Iris pigment epithelial cell (primary cell): ENCODE results near the gene IFTAP.
A peak's percentile ranks its signal among the peaks of the same experiment; 100 is the strongest.
"Not testable (repeated sequence)": the region's sequence is repeated elsewhere in the genome, so short reads cannot be mapped to it uniquely, and the experiment has no call there.

Experiments
- DNase-seq: peaks from one replicate; pipeline ENCODE4 v3.0.0-alpha.2; 2011; ENCODE audit warnings: low read depth

IFTAP gene, protein sequence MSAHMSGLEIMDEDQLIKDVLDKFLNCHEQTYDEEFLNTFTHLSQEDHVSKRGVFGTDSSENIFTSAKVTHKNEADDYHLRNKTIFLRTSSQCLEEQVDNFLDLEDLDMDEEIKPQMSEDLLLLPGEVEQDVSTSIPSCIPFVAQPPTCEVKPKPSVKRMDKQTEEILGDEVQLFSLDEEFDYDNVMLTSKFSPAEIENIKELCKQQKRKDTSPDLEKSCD

DNA sequence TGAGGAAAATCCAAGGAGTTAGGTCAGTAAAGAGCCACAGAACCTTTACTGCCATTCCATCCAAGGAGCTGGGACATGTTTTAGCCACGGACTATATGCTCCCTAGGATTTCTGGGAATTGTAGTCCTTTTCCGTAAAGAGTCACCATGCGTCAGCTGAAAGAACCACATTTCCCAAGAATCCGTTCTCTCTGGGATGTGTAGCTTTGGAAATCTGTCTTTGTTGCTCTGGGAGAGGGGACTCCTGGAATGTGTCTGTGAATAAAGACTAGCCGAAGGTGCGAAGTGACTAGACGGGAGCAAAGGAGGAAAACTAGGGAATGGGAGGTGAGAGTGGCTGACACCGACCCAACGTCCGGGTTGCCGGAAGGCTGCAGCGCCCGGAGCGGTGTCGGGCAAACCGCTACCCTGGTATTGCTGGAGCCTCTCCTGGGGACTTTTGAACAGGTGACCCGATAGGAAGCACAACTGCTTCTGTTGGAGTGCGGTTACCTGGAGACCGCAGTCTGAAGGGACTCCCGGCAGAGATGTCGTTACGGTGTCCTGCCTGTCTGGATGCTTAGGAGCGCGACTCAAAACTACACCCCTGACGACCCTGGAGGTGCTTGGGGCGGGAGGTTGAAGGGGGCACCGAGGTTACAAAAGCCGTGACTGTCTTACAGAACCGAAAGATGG, at the start of gene IFTAP:
IFTAP (plus strand) TSS at position 187 of the 674 bp plus-strand sequence. CDS start 15,602 bp downstream, outside the sequence.
- DNase-seq = peak; percentile 93

DNA sequence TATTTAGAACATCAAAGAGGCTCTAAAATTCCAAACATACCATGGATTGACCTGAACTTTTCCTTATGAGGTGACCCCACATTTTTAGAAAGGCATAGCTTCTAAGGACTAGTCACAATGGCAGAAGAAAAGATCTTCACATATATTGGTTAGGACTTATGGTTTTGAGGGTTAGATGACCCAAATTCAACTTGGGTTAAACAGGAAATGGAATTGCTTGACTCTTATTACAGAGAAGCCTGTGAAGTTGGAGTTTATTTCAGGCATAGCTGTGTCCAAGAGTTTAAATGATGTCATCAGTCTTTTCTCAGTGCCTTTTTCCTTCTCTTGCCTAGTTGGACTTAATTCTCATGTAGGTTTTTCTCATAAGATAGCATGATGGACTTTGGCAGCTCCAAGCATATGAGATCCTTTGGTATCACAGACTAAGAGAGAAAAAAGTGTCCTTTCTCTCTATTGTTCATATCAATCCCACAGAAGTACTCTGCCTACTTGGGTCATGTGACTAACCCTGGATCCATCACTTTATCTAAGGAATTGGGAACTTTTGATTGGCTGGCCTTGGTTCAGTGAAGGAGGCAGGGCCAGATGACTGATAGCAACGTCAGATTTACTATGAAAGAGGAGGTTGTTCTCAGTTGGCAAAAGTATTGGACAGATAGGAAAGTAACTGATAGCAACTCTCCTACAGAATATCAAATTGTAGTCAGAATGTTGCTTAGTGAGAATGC, 43.8 kb upstream of the IFTAP start:
- DNase-seq = no peak

DNA sequence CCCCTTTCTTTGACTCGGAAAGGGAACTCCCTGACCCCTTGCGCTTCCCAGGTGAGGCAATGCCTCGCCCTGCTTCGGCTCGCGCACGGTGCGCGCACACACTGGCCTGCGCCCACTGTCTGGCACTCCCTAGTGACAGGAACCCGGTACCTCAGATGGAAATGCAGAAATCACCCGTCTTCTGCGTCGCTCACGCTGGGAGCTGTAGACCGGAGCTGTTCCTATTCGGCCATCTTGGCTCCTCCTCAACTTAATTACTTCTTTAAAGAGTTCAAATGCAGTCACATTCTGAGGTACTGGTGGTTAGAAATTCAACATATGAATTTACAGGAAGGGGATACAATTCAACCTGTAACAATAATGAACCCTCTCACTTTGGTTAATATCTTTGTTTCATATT, 36.9 kb upstream of the IFTAP start:
- DNase-seq = not testable (repeated sequence)

DNA sequence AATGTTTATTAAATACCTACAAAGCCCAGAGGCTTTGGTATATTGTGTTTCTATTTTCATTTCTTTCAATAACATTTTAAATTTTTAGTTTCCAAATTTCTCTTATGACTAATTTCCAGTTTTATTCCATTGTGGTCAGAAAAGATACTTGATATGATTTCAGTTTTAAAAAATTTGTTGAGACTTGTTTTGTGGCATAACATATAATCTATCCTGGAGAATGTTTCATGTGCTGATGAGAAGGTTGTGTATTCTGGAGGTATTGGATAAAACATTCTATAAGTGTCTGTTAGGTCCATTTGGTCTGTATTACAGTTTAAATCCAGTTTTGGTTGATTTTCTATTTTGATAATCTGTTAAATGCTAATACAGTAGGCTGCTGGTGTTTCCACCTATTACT, 36.3 kb upstream of the IFTAP start:
- no peak for DNase-seq

DNA sequence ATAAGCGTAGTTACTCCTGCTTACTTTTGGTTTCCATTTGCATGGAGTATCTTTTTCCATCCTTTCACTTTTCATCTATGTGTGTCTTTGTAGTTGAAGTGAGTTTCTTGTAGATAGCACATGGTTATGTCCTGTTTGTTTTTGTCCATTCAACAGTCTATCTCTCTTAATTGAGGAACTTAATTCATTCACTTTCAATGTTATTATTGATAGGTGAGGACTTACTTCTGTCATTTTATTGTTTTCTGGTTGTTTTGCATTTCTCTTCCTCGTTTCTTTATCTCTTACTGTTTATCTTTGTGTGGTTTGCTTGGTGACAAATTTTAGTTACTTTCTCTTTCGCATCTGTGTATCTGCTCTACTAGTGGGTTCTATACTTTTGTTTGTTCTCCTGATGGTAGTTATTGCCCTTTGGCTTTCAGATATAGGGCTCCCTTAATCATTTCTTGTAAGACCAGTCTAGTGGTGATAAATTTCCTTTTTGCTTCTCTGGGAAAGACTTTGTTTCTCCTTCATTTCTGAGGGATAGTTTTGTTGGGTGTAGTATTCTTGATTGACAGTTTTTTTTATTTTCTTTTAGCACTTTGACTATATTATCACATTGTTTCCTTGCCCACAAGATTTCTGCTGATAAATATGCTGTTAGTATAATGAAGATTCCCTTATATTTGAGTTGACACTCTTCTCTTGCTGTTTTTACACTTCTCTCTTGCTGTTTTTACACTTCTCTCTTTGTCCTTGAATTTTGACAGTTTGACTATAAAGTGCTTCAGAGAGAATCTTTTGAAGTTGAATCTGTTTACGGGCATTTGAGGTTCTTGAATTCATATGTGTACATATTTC, 35.5 kb upstream of the IFTAP start:
- no peak for DNase-seq

DNA sequence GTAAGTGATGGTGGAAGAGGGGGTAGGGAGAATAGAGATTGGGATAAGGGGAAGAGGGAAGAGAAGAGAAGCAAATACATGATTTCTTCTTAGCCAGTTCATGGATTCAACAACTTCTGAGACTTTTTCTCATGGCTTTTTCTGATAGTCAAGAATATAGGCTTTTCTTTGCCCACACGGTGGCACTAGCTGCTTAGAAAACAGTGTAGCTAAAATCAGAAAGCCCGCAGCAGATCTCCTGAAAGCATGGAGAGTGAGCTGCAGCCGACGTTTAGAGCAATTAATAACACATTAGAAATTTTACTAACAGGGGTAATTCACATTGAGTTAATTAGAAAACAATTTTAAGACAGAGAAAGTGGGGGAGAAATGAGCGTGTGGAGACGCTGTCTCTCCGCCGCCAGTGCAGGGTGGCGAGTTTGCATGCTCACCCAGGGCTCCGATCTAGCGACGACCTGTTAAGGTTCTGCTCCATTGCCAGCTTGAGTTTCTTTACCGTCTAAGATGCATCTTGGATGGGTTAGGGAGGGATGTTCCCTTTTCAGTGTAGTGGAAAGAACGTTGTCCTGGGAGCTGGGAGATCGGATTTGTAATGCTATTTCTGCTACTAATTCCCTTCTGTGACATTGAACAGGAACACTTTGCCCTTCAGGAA, 29.8 kb upstream of the IFTAP start:
- peak; percentile 65 for DNase-seq

DNA sequence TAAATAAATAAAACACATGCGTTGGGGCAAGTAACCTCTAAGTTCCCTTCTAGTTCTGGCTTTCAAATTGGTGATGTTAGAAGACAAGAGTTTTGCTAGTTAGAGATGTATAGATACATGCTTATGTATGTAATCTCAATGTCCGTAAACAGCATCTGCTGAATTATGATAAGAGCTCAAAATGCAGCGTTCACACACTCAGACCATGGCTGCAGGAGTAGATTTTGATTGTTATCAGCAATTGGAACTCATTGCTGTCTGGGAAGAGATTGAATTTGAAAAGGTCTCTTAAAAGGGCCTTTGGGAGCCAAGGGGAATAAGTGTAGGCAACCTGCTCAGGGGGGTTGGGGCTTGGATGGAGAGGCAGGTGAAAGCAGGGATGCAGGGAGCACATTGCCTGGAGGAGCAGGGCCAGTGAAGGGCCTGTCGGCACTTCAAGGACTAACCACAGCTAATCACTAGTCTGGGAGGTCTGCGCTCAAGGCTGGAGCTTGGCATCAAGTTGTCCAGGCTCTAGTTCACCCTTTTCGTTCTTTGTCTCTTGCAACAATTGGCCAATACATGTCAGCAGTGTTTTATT, 29.2 kb upstream of the IFTAP start:
- DNase-seq = no peak

DNA sequence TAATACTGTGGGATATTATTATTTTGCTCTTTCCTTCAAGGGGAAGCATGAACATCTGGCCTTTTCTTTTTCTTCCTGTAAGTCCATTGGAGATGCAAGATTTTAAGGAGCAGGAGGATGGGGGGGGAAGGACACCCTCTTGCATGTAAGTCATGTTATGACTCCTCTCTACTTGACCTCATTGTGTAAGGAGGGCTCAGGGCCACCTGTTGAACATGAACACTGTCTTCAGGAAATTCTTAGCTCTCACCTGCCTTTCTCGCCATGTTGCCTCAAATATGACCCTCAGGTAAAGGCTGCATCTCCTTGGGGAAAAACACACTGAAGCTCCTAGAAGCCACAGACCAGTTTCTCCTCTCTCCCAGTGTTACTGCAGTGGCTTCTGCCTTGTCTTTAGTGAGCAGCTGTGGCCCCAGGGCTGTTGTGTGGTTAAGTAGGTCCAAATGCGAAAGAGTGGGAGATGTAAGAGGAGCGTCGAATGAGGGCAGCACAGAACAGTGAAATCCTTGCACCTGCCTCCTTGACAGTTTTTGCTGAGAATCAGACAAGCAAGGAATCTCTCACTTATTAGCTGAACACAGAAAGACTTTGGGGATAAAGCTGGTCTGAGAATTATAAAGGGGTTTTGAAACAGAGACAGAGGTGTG, 27.8 kb upstream of the IFTAP start:
- DNase-seq = no peak

DNA sequence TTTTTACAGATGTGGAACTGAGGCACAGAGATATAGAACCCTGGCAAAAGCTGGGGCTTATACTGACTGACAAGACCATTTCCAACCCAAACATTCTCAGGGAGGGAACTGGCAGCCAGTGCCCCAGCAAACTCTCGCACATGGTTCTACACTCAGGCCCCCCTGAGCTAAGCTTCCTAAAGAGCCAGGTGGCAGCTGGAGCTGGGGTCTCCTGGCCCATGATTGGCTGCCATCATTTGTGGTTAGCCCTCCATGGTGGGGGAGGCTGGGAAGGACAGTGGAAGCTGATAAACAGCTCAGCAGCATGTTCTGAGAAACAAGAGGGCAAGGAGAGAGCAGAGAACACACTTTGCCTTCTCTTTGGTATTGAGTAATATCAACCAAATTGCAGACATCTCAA, 26.6 kb upstream of the IFTAP start, which contains the start of gene RAG1:
RAG1 (plus strand) TSS at position 314 of the 400 bp plus-strand sequence. CDS start 5,298 bp downstream, outside the sequence.
- DNase-seq = no peak

DNA sequence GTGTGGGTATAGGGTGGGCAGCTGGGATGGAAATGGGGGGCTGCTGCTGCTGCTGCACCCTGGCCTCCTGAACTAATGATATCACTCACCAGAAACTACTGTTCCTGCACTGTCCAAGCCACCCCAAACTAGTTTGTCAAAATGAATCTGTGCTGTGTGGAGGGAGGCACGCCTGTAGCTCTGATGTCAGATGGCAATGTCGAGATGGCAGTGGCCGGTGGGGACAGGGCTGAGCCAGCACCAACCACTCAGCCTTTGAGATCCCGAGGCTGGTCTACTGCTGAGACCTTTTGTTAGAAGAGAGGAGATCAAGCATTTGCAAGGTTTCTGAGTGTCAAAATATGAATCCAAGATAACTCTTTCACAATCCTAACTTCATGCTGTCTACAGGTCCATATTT, 25.2 kb upstream of the IFTAP start:
- DNase-seq = no peak

DNA sequence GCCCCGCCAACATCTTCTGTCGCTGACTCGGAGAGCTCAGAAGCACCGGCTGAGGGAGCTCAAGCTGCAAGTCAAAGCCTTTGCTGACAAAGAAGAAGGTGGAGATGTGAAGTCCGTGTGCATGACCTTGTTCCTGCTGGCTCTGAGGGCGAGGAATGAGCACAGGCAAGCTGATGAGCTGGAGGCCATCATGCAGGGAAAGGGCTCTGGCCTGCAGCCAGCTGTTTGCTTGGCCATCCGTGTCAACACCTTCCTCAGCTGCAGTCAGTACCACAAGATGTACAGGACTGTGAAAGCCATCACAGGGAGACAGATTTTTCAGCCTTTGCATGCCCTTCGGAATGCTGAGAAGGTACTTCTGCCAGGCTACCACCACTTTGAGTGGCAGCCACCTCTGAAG, 19.8 kb upstream of the IFTAP start:
- DNase-seq = no peak

DNA sequence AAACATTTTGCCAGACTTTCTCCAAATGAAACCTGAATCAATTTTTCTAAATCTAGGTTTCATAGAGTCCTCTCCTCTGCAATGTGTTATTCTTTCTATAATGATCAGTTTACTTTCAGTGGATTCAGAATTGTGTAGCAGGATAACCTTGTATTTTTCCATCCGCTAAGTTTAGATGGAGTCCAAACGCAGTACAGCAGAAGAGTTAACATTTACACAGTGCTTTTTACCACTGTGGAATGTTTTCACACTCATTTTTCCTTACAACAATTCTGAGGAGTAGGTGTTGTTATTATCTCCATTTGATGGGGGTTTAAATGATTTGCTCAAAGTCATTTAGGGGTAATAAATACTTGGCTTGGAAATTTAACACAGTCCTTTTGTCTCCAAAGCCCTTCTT, 16.9 kb upstream of the IFTAP start:
- DNase-seq = no peak

DNA sequence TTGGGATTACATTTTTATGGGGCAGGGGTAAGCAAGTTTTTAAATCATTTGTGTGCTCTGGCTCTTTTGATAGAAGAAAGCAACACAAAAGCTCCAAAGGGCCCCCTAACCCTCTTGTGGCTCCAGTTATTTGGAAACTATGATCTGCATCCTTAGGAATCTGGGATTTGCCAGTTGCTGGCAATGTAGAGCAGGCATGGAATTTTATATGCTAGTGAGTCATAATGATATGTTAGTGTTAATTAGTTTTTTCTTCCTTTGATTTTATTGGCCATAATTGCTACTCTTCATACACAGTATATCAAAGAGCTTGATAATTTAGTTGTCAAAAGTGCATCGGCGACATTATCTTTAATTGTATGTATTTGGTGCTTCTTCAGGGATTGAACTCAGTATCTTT, 16.4 kb upstream of the IFTAP start:
- DNase-seq = peak; percentile 5

DNA sequence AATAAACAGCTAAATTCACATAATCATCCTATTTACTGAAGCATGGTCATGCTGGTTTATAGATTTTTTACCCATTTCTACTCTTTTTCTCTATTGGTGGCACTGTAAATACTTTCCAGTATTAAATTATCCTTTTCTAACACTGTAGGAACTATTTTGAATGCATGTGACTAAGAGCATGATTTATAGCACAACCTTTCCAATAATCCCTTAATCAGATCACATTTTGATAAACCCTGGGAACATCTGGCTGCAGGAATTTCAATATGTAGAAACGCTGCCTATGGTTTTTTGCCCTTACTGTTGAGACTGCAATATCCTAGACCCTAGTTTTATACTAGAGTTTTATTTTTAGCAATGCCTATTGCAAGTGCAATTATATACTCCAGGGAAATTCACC, 15.8 kb upstream of the IFTAP start:
- DNase-seq = no peak

DNA sequence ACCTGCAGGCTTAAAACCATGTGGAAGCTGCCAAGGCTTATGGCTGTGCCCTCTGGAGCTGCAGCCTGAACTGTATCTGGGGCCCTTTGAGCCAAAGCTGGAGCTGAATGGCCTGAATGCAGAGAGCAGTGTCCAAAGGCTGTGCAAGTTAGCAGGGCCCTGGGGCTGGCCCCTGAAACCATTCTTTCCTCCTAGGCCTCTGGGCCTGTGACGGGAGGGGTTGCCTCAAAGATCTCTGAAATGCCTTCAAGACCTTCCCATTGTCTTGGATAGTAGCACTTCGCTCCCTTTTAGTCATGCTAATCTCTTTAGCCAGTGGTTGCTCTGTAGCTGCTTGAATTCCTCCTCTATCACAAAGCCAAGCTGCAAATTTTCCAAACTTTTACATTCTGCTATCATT, 12.8 kb upstream of the IFTAP start:
- no peak for DNase-seq

DNA sequence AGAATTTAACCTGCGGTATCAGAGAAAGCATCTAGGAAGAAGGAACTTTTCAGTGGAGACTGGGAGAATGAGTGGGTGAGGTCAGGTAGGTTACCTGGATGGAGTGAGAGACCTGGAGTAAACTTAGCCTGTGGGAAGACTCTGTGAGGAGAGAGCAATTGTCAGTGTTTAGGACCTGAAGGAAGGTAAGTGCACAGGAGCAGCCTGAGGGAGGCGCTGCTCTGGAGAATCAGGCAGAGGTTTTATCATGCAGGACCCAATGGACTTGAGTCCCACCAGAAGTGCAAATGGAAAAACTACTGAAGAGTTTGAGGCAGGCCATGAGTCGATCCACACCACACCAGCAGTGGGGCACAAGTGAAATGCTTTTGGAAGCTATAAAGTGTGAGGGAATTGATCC, 10.6 kb upstream of the IFTAP start:
- no peak for DNase-seq

DNA sequence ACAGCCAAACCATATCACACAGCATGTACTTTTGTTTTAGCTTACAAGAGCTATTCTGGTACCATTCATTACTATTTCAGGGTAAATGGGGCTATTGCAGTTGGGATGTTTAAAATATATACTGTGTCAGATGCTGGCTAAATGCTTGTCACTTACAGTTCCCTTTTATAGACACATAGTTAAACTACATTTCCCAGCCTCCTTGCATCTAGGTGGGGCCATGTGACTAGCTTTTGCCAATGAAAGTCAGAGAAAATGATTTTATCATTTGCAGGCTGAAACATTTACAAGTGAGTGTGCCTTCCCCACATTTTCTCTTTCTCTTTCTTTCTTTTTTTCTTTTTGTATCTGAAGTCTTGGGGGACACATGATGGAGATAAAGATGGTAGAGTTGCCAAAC, 7.8 kb upstream of the IFTAP start:
- DNase-seq = no peak

DNA sequence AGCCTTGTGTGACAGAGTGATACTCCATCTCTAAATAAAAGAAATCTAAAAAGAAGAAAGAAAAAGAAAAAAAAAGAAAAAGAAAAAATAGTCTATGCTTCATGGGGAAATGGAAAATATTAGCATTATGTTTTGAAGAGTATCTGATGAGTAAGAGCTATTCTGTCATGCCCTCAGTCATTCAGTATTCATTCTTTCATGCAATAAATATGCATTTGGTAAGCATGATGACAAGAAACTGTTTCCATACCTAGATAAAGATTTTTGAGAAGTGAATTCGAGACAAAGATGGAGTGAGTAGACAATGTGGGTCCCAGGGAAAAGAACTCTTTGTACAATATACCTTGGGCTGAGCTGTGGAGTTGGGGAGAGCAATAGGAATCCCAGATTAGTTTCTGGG, 6.2 kb upstream of the IFTAP start:
- DNase-seq = no peak

DNA sequence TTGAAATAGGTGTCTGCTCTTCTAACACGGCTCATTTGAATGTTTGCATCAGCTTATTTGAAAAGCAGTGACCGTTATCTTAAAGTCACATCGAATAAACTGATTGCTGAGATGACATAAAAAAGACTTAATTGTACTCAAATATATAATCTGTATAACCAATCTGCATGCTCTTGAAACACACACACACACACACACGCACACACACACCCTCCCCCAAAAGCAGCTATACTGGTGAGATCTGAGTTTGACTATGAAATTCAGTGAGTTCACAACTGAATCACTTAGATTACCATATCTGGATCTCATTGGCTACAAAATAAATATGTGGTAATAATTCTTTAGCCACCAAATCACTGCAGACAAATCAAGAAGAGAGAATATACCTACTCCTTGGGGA, 3.8 kb upstream of the IFTAP start:
- no peak for DNase-seq

DNA sequence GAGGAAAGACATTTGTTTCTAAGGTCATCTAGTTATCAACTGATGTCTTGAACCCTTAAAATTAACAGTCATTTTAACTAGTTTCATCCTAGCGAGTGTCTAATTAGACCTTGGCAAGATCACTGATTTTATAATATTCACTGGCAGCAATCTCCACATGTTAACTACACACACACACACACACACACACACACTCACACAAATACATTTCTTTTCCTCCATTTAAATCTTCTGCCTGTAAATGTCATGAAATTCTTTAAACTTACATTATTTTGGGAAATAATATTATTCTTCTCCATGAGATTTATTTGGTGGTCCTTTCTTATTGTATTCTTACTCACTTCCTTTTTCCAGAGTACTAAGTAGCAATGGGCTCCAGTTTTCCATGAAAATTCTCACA, 2.9 kb upstream of the IFTAP start:
- no peak for DNase-seq

DNA sequence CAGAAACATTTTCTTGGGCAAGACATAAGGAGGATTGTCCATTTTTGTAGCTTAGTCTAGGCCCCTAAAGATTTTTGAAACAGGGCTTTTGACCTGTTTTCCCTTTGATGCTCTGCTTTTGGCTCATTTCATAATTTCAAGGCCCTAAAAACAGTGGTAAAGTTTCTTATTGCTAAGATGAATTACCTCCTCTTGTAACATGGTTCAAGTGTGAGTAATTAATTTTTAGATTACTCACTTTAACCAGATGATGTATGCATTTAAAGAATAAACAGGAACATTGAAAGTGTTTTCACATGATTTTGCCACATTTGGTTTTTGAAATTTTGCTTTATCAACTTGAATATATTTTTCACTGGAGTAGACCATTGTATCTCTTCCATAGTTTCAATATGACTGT, 2.6 kb downstream of the IFTAP start:
- DNase-seq = no peak
